ENCODE measurements around the gene SH3GL1.

GRCh38 chr19:4370418-4371041, 29.8 kb downstream of the SH3GL1 start:
- TF ChIP-seq CREB1 (CRISPR knock-in tag; IDR thresholded peaks at IDR 0.05; ENCODE audit: low read depth) (no peak), CTCF (conservative IDR thresholded peaks at IDR 0.05; ENCODE audit: low read depth in 2 of 2) (no peak), POLR2AphosphoS5 (IDR thresholded peaks at IDR 0.05; ENCODE audit: low read depth) (no peak), EZH2 (IDR thresholded peaks at IDR 0.05; ENCODE audit: low read depth, unreplicated experiment) (no peak), REST (IDR thresholded peaks at IDR 0.05; ENCODE audit: unreplicated experiment) (no peak), EZH2phosphoT487 (IDR thresholded peaks at IDR 0.05; ENCODE audit: unreplicated experiment) (no peak), JUNB (IDR thresholded peaks at IDR 0.05; ENCODE audit: unreplicated experiment) (no peak)
